NCI-H2107 treated with DMSO at 0.1 percent for 48 hours (cell line): ENCODE measurements around the gene ATP6V1B1.

Source experiments
- DNase-seq: peaks from one replicate; lab custom pipeline; 2025; ENCODE audit not compliant: unreplicated experiment; lab: John Stamatoyannopoulos, UW

ATP6V1B1 gene

DNA sequence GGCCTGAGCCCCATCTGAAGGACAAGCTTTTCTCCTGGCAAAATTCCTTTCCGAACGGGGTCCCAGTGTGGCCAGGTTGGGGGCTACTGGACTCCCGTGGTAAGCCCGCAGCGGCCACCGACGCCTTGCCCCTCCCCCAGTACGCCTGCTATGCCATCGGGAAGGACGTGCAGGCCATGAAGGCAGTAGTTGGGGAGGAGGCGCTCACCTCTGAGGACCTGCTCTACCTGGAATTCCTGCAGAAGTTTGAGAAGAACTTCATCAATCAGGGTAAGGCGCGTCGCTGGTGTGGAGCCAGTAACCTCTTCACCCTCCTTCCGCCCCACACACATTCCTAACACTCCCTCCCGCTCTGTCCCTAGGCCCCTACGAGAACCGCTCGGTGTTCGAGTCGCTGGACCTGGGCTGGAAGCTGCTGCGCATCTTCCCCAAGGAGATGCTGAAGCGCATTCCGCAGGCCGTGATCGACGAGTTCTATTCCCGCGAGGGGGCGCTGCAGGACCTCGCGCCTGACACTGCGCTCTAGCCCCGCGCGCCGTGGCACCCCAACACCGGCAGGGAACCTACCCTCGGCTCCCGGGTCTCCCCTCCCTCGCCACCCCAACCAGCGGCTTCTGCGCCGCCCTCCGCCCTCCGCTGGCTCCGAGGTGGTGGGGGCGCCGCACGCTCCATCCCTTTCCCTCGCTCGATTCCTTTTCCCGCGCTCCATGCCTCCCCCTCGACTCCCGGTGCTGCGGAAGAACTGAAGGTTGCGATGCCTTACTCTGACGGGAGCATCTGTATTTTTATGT lies 29.1 kb downstream of the ATP6V1B1 start:
- DNase-seq: no peak

DNA sequence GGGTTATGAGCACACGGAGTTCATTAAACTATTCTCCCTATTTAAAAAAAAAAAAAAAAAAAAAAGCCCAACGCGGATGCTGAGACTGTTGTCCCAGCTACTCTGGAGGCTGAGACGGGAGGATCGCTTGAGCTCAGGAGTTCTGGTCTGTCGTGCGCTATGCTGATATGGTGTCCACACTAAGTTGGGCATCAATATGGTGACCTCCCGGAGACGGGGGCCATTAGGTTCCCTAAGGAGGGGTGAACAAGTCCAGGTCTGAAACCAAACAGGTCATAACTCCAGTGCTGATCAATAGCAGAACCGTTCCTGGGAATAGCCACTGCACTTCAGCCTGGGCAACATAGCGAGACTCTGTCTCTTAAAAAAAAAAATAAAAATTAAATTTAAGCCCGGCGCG lies 29.8 kb downstream of the ATP6V1B1 start:
- no peak for DNase-seq

DNA sequence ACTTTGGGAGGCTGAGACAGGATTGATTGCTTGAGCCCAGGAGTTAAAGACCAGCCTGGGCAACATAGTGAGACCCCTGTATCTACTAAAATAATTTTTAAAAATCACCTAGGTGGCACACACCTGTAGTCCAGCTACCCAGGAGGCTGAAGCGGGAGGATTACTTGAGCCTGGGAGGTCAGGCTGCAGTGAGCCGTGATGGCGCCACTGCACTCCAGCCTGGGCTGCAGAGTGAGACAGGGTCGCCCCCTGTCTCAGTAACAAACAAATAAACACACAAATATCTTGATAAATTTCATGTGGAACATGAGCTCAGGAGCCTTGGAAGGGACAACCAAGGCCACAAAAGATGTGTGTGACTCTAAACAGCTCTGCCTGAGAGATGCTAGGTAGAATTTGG lies 31.0 kb downstream of the ATP6V1B1 start:
- no peak for DNase-seq

DNA sequence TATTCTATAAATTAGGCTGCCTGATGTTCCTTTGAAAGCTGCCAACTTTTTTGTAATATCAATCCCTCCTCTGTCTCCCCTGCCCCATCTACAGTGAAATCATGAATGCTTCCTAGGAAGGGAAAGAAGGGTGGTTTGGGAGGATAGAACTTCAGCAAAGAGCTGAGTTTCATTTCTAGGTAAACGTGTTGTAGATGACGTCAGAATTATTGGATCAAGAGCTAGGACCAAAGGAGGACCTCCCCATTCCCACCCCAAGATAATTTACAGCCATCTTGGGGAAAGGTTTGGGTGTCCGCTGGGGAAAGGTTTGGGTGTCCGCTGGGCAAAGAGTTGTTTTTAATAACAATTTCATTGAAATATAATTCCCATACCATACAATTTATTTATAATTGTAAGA lies 31.5 kb downstream of the ATP6V1B1 start:
- DNase-seq: no peak

DNA sequence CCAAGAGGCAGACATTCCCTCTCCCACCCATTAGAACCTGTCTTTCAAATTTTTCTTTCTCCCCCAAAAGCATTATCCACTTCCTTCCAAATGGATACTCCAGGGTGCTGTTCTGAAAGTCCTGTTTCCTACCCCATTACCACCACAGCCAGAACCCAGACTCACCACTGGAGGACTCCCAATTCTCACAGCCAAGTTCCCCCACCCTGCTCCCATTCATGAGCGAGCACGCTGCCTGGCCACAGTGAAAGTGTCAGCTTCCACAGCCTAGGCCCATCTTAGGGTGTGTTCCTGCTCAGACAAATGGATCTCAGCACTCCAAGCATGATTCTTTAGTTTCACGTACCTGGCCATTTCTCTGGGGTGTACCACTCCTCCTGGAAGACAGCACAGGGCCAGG lies 38.9 kb downstream of the ATP6V1B1 start:
- no peak for DNase-seq

DNA sequence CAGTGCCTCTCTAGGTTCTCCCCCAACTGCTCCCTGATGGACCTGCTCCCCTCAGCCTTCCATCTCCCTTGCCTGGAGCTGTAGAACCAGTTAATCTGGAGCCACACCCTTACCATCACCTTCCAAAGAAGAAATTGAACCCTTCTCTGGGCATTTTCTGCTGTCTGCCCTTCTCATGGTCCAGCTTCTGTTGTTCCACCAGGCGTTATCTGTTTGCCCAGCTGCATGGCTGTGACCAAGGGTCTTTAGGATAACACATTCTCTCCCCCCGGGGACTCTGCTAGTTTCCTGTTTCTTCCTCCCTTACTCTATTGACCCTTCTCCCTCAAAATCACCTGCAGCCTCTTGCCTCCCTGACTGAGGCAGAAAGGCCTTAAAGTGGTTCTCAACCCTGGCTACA lies 39.5 kb downstream of the ATP6V1B1 start:
- DNase-seq: no peak

DNA sequence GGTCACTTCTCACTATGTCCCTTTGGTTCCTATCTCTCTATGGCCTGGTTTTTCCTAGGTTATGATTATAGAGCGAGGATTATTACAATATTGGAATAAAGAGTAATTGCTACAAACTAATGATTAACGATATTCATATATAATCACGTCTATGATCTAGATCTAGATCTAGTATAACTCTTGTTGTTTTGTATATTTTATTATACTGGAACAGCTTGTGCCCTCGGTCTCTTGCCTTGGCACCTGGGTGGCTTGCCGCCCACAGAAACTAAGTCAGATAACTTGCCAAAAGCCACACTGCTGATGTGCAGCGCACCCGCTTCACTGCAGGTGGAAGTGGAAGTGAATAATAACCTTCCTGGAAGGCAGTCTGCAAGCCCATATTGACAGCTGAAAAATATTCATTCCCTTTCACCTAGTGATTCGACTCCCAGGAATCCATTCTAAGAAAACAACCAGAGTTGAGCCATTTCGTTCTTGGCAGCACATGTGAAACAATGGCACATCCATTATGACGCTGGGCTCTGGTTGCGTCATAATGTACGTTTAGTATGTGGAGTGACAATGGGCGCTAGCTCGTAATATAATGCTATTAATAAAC lies 42.0 kb downstream of the ATP6V1B1 start:
- peak; percentile 50 for DNase-seq

DNA sequence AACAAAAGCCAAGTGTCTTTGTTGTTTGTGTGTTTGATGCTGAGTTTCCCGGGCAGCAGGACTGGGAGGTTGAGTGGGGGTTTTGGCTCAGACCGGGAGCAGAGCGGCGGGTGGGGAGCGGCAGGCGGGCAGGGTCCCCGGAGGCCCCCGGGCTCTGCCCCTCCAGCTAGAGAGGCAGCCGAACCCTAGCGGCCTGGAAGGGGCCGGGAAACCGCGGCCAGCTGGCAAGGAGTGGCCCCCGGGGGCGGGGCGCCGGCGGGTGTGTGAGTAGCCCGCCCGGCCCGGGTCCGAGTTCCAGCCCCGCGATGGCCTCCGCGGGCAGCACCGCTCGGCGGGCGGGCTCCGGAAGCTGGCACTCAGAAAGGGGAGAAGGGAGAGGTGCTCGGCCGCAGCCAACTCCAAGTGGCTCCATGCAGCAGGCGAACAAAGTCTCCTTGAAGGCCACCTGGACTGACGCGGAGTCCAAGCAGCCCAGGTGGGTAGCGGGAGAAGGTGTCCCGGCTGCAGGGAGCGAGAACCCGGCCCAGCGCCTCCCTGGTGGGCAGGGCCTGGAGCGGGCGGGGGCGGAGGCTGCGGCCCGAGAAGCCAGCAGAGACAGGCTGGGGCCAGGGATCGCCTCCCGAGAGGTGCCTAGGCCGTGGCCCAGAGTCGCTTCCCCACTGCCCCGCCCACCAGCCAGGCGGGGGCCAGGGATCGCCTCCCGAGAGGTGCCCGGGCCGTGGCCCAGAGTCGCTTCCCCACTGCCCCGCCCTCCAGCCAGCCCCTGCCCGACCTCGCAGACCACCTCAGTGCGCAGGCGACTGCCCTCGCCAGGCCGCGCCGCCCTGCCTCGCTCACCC lies 42.9 kb downstream of the ATP6V1B1 start, which contains the start of gene ANKRD53:
Gene ANKRD53, plus strand, starts transcription at position 290 of the 839 bp plus-strand sequence. Its CDS starts 16 bp downstream, at position 306.
- peak; percentile 5 for DNase-seq

DNA sequence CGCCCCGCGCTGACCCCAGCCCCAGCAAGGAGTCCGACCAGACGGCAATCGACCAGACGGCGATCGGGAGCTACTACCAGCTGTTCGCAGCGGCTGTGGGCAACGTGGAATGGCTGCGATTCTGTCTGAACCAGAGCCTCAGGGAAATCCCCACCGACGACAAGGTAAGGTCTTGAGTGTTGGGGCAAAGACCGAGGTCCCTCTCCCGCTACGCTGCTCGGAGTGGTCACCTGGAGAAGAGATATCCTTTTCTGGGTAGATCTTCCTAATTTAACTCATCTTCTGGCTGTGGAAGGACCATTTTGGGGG lies 43.4 kb downstream of the ATP6V1B1 start:
- no peak for DNase-seq

DNA sequence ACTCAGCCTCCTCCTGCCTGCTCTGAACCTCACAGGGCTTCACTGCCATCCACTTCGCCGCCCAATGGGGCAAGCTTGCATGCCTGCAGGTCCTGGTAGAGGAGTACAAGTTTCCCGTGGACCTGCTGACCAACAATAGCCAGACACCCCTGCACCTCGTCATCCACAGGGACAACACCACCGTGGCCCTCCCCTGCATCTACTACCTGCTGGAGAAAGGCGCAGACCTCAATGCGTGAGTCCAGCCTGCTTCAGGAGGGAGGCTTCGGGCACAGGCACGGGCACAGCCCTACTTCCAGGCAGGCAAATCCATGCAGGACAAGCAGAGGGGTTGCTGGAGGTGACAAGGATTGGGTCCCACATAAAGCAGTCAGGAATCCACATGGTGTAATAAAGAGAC lies 43.9 kb downstream of the ATP6V1B1 start:
- no peak for DNase-seq

DNA sequence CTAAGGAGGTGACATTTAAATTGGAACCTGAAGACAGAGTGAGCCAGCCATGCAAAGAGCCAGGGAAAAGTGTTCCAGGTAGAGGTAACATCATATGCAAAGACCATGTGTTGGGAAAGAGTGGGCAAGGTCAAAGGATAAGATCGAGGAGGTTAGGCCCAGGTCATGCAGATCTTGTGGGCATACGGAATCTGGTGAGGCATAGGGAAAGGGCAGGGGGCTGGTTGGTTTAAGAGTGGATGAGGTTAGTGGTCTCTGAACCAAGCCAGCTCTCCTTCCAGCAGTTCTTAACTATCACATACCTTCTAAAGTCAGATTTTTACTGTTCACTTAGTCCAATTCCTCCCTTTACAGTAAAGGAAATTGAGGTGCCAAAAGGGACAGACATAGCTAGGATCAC lies 45.7 kb downstream of the ATP6V1B1 start:
- DNase-seq: no peak

DNA sequence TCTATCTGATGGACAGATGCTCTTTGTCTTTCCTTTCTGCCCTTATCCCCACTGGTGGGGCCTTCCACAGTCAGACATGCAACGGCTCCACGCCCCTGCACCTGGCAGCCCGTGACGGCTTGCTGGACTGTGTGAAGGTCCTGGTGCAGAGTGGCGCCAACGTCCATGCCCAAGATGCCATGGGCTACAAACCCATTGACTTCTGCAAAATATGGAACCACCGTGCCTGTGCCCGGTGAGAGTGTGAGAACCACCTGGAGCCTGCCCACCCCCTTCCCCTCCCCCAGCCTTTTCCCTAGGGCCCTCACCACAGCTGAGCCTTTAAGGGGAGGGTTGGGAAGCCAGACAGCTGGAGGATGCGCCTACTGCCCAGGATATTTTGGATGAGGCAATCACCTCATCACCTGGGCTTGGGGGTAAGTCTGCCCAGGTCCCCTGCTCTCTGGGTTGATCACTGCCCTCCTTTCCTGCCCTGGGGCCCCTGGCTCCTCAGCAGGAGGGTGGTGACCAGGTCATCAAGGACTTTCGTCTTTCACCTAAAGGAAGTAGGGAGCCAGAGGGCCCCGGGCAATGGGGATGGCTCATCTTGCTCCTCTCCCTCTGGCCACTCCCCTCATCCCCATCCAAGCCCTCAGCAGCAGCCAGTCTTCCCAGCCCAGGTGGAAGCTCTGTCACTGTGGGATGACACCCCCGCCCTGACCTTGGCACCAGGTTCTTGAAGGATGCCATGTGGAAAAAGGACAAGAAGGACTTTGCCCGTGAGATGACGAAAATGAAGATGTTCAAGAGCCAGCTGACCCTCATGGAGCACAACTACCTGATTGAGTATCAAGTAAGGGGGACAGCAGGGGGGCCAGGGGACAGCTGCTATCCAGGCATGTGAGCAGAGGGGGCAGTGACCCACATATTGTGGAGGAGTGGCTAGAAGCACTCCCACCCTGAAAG lies 46.4 kb downstream of the ATP6V1B1 start:
- DNase-seq: no peak

DNA sequence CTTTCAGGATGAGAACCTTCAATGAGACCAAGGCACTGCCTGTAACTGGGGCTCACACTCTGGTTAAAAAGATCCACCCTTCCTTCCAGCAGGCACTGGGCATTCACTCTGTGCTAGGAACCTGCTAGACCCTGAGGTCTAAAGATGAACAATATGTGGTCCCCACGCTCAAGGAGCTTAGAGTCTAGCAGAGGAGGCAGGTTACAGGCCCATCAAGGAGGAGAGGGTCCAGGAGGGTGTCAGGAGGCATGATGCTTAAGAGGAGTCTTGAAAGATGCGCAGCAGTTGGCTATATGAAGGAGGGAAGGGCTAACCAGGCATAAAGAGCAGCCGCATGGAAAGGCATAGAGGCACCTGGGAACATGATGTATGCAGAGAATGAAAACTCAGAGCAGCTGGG lies 47.3 kb downstream of the ATP6V1B1 start:
- no peak for DNase-seq

DNA sequence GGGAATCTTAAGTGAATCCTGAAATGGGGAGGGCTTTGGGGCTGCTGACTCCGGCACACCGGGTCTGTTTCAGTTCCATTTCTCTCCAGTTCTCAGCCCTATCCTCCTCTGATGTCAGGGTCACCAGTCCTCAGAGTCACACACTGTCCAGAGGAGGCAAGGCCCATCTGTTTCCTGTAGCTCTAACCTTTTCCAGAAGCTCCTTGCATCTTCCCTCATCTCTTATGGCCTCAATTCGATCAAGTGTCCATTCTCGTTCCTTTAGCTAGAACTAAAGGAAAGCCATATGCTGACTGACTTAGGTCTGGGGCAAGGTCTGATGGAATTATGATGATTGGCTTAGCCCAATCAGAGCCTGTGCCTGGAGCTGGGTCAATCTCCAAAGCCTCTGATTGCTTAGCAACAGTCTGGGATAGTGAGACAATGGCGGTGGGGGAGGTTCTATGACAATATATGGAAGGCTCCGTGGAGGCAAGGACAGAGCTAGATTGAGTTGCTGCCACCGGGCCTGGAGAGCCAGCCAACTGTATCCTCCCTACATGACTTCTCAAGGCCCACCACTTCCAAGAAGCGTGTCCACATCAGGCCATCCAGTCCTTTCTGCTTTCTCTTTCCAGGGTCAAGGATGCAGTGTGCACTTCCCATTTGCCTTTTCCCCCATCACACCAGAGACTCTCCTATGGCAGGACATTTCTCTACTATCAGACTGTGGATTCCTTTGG lies 48.0 kb downstream of the ATP6V1B1 start:
- no peak for DNase-seq

DNA sequence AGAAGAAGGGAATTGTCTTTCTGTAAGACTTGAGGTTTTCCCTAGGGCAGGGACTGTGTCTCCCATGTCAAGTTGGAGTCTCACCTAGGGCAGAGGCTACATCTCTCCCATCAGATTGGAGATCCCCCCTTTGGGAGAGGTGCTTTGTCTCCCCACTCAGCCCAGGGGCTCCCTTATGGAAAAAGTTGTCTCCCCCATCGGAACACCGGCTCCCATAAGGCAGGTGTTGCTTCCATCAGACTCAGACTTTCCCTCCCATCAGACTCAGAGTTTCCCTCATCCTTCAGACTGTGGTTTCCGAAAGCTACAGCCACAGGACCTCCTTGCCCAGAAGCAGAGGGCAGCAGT lies 48.5 kb downstream of the ATP6V1B1 start:
- no peak for DNase-seq

DNA sequence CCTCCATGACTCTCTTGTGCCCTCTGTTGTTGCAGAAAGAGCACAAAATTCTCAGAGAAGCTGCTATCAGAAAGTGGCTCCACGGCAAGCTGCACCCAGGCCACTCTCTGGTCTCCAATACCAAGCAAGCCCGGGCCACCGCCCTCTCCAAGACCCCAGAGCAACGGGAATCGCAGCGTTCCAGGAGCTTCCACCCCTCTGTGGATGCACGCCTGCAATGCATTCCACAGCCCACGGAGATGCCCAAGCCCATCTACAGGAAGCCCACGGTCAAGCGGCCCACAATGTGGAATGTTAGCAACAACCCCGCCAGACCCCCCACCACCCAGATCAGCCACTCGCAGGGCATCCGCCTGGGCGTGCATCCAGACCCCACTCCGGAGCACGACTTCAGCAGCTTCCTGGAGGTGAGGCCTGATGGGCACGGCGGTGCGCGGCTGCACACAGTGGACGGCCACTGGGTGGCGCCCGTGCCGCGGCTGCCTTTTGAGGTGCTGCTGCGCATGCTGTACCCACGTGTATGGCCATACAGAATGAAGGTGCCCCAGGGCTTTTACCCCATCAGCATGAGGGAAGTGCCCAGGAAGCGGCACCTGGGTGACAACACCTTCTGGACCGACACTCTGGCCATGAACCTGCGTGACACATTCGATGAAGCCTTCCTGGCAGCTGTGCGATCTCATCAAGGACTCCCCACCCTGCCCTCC lies 49.0 kb downstream of the ATP6V1B1 start:
- DNase-seq: no peak

DNA sequence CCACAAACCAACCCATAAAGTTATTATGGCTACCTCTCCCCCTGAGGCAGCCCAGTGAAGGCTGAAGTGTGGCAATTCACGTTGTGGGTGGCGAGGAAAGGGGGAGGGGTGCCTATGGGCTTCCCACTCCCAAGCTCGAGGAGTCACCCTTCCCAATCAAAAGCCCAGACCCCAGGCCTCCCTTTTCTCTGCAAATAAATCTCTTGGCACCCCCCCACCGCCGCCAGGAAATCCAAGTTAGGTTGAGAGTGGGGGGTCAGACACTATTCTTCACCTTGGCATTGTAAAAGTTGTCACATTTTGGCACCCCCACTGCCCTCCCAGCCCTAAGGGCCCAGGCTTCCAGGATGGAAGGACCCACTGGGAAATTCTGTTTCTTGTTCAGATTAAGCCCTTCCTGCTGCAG lies 49.6 kb downstream of the ATP6V1B1 start:
- DNase-seq: no peak

DNA sequence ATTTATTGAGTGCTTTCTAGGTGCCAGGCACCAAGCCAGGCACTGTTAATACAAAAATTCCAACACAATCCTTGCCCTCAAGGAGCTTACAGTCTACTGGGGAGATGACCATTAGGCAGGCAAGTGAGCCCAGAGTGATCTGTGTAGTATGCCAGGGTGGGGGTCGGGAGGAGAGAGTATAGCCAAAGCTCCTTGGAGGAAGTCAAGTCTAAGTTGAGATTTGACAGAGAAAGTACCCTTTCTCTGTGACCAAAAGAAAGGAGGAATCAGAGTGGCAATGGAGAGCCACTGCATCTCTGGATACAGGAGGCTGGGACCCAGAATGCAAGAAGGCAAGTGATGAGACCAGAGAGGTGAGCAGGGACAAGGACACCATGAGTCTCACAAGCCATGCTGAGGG lies 50.3 kb downstream of the ATP6V1B1 start:
- no peak for DNase-seq

DNA sequence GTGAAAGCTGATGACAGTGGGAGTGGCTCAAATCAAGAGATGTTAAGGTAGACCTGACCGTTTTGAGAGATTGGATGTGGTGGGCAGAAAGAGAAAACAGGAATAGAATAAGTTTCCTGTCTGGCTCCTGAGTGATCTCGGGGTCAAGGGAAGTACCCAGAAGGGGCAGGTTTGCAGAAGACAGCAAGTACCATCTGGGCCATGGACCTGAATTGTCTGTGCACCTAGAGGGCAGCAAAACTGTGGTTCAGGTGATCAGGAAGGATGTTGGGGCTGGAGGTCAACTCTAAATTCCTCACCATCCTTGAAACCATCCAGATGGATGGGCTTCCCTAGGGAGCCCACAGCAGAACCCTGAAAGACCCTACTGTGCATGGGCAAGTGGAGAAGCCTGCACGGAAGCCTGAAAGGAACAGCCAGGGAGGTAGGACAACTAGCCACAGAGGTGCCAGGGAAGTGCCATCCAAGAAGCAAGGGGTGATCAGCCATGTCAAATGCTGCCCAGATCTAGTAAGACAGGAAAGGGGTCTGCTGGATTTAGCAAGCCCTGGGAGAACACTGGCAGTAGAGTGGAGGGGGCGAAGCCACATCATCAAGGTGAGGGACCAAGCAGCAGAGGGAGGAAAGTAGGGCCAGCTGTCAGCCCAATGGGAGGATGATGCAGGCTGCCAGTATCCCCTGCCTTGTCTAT lies 50.9 kb downstream of the ATP6V1B1 start:
- no peak for DNase-seq
